Osteoblast (primary cell): ENCODE measurements around the gene CASP7. TPM values are rescaled to one million over a fixed set of nuclear protein-coding genes. Genes with fewer than 3 reads are reported as not detected.

Source experiments
- DNase-seq: peaks from one replicate; pipeline ENCODE4 v3.0.0; 2011; ENCODE audit warnings: low spot score, mixed read lengths; ENCODE audit not compliant: insufficient read length; ENCODE audit errors: missing footprints
- H2AFZ ChIP-seq: 2 replicates; pipeline ENCODE4 v1.6.0; 2011; ENCODE audit warnings: mild to moderate bottlenecking, low read length
- H3K27ac ChIP-seq: 2 replicates; pipeline ENCODE4 v1.5.1; 2011; ENCODE audit warnings: mild to moderate bottlenecking, low read depth, low read length, moderate library complexity
- H3K27me3 ChIP-seq: 2 replicates; pipeline ENCODE4 v1.6.0; 2012; ENCODE audit warnings: mild to moderate bottlenecking, control low read depth, inconsistent platforms, low read length, moderate library complexity; ENCODE audit not compliant: insufficient read depth
- H3K36me3 ChIP-seq: 2 replicates; pipeline ENCODE4 v1.5.1; 2011; ENCODE audit warnings: mild to moderate bottlenecking, low read length, control low read depth, moderate library complexity; ENCODE audit not compliant: insufficient read depth
- H3K4me1 ChIP-seq: 2 replicates; pipeline ENCODE4 v1.5.1; 2011; ENCODE audit warnings: mild to moderate bottlenecking, low read length, control low read depth, moderate library complexity; ENCODE audit not compliant: insufficient read depth
- H3K4me2 ChIP-seq: 2 replicates; pipeline ENCODE4 v1.6.0; 2011; ENCODE audit warnings: mild to moderate bottlenecking, low read length; ENCODE audit not compliant: insufficient read depth
- H3K4me3 ChIP-seq: fragments of 200-600 bp; sonication (generic); 3 replicates; pipeline ENCODE4 v1.5.1; 2012; ENCODE audit warnings: mild to moderate bottlenecking, low read length, inconsistent platforms; ENCODE audit not compliant: insufficient read depth
- H3K79me2 ChIP-seq: 2 replicates; pipeline ENCODE4 v1.6.0; 2012; ENCODE audit warnings: mild to moderate bottlenecking, low read length, control low read depth, inconsistent platforms; ENCODE audit not compliant: insufficient read depth
- H3K9me3 ChIP-seq: 2 replicates; pipeline ENCODE4 v1.5.1; 2011; ENCODE audit warnings: low read depth, low read length, control low read depth
- H4K20me1 ChIP-seq: 2 replicates; pipeline ENCODE4 v1.6.0; 2012; ENCODE audit warnings: mild to moderate bottlenecking, low read length, control low read depth; ENCODE audit not compliant: insufficient read depth
- total RNA-seq: library from RNA; depleted of rRNA; stranded (reverse); fragments of >200 nt; gene quantifications from 2 replicates; pipeline ENCODE4 v1.2.3, GENCODE V29; 2012
- TF ChIP-seq, protein P1 (sequence below): IDR thresholded peaks from 2 replicates; pipeline ENCODE4 v1.5.1; 2011; ENCODE audit warnings: mild to moderate bottlenecking, low read depth, low read length, moderate library complexity; ENCODE audit errors: extremely low read depth

The CASP7 gene
- total RNA-seq, 1 donor: 21.7 TPM

DNA sequence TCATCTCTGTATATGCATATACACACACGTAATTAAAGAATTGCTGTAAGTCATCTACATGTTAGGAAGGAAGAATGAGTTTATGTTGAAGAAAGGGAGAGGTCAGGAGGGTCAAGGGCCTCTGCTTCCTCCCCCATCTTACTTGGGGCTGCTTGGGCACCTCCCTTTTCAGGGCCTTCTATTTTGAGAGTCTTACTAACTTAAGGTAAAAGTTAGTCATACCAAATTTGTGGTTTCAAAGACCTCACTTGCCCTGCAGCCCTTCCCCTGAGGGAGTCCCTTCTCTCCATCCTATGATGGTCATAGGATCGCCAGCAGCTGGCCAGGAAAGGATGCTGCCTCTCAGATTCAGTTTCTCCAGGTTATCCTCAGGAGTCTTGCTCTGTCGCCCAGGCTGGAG is 74.4 kb downstream of the CASP7 start:
- Histone ChIP-seq H3K79me2 (no peaks in the 10 kb centered on the region), H3K27me3 (no peaks in the 10 kb centered on the region), H4K20me1 (no peaks in the 10 kb centered on the region), H3K27ac (no peak overlapping the region), H2AFZ (no peak overlapping the region), H3K9me3 (no peaks in the 10 kb centered on the region), H3K4me2 (no peak overlapping the region), H3K4me1 (no peaks in the 10 kb centered on the region), H3K36me3 (no peaks in the 10 kb centered on the region), H3K4me3 (no peak overlapping the region)
- DNase-seq: no peak
- TF ChIP-seq, protein P1, sequence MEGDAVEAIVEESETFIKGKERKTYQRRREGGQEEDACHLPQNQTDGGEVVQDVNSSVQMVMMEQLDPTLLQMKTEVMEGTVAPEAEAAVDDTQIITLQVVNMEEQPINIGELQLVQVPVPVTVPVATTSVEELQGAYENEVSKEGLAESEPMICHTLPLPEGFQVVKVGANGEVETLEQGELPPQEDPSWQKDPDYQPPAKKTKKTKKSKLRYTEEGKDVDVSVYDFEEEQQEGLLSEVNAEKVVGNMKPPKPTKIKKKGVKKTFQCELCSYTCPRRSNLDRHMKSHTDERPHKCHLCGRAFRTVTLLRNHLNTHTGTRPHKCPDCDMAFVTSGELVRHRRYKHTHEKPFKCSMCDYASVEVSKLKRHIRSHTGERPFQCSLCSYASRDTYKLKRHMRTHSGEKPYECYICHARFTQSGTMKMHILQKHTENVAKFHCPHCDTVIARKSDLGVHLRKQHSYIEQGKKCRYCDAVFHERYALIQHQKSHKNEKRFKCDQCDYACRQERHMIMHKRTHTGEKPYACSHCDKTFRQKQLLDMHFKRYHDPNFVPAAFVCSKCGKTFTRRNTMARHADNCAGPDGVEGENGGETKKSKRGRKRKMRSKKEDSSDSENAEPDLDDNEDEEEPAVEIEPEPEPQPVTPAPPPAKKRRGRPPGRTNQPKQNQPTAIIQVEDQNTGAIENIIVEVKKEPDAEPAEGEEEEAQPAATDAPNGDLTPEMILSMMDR: no peak

DNA sequence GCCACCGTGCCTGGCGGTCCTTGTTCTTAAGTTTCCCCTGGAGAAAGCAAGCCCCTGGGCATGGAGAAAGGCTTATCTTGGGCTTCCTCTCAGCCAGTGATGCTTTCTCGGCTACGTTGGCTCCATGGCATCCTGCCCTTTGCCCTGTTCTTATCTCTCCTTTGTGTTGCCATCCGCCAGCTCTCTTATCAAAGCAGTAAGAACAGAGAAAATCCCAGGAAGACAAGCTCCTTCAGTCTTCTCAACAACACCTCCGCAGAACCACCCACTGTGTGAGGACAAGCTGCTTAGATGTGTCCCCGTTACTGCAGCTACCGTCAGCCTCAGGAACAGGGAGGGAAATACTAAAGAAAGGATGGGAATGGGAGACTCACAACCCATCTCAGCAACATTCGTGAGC is 75.1 kb downstream of the CASP7 start:
- Histone ChIP-seq H4K20me1 (no peaks in the 10 kb centered on the region), H3K4me1 (no peaks in the 10 kb centered on the region), H3K9me3 (no peaks in the 10 kb centered on the region), H2AFZ (no peak overlapping the region), H3K36me3 (no peaks in the 10 kb centered on the region), H3K27me3 (no peaks in the 10 kb centered on the region), H3K79me2 (no peaks in the 10 kb centered on the region), H3K4me2 (no peak overlapping the region), H3K4me3 (no peak overlapping the region), H3K27ac (no peak overlapping the region)
- TF ChIP-seq, protein P1: no peak
- no peak for DNase-seq

DNA sequence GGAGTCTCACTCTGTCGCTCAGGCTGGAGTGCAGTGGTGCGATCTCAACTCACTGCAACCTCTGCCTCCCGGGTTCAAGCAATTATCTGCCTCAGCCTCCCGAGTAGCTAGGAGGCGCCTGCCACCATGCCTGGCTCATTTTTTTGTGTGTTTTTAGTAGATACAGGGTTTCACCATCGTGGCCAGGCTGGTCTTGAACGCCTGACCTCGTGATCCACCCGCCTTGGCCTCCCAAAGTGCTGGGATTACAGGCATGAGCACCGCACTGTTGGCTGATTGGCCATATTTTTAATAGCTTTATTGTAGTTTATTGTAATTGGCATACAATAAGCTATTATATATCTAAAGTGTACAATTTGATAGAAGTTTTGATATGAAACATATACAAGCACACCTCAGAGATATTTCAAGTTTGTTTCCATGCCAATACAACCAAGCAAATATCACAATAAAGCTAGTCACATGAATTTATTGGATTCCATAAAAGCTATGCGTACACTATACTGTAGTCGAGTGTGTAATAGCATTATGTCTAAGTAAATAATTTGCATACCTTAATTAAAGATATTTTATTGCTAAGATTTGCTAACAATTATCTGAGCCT is 77.3 kb downstream of the CASP7 start:
- Histone ChIP-seq H3K79me2 (no peaks in the 10 kb centered on the region), H3K9me3 (no peaks in the 10 kb centered on the region), H3K4me1 (no peaks in the 10 kb centered on the region), H3K4me3 (no peak overlapping the region), H4K20me1 (no peaks in the 10 kb centered on the region), H3K36me3 (no peaks in the 10 kb centered on the region), H3K27ac (no peak overlapping the region), H3K4me2 (no peak overlapping the region), H2AFZ (no peak overlapping the region), H3K27me3 (no peaks in the 10 kb centered on the region)
- TF ChIP-seq, protein P1: no peak
- no peak for DNase-seq

DNA sequence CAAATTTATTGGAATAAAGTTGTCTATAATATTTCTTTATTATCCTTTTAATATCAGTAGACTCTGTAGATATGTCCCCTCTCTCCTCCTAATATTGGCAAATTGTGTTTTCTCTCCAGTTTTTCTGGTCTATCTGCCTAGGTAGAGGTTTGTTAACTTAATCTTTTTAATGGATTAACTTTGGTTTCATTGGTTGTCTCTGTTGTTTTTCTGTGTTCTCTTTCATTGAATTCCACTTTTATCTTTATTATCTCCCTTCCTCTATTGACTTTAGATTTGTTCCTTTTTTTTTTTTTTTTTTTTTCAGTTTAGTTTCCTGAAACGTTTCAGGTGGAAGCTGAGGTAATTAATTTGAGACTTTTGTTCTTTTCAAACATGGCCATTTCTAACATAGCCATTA is 82.4 kb downstream of the CASP7 start:
- H3K36me3 ChIP-seq: no peaks in the 10 kb centered on the region
- no peaks in the 10 kb centered on the region for H3K4me1 ChIP-seq
- no peak for DNase-seq
- no peak overlapping the region for H3K4me3 ChIP-seq
- H3K4me2 ChIP-seq: no peak overlapping the region
- peaks cover 10% of the 10 kb centered on the region for H3K27me3 ChIP-seq
- H3K27ac ChIP-seq: no peak overlapping the region
- no peaks in the 10 kb centered on the region for H3K79me2 ChIP-seq
- TF ChIP-seq, protein P1: no peak
- no peaks in the 10 kb centered on the region for H3K9me3 ChIP-seq
- H2AFZ ChIP-seq: no peak overlapping the region
- H4K20me1 ChIP-seq: no peaks in the 10 kb centered on the region
